GM18519 (cell line): ENCODE results near the gene PJA2.
"Not testable (repeated sequence)": the region's sequence is repeated elsewhere in the genome, so short reads cannot be mapped to it uniquely, and the experiment has no call there.

Experiments used
- ATAC-seq: cut with Tn5 transposase; IDR thresholded peaks from one replicate; pipeline ENCODE4 v1.9.1; 2021; ENCODE audit warnings: mild to moderate bottlenecking, moderate library complexity; ENCODE audit not compliant: unreplicated experiment, low FRiP score

PJA2 gene

DNA sequence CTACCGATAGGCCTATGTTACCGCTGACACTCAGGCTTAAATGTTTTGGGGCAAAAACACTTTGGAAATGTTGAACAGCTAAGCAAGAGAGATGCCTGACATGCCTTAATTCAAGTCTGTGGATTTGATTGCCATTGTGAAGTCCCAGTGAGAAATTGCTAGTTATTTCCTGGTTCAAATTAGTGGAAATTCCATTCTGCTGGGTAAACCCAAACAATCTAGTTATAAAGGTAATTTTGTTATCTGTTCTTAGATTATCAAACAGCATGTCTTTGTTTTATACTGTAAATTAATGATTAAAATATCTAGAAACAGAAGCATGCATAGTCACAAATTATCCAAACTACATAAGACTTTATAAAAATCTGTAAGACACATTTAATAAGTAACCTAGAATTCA is 96.6 kb downstream of the PJA2 start:
- ATAC-seq = no peak

DNA sequence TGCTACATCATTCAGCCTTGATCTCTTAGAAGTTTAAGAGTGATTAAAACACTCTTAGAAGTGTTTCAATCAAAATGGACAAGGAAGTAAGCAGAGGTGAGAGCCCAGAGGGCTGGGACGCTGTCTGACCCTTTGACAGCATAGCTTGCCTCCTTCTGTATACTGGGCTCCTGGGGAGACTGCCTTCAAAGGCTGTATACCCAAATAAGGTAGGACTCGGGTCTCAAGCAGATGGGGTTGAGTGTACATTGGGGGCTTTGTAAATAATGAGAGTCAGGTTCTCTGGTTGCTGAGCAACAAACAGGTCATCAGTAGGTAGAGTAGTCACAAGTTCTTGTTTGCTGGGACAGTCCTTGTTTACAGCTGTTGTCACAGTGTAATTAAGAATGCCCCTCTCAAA is 97.1 kb downstream of the PJA2 start:
- ATAC-seq = no peak

DNA sequence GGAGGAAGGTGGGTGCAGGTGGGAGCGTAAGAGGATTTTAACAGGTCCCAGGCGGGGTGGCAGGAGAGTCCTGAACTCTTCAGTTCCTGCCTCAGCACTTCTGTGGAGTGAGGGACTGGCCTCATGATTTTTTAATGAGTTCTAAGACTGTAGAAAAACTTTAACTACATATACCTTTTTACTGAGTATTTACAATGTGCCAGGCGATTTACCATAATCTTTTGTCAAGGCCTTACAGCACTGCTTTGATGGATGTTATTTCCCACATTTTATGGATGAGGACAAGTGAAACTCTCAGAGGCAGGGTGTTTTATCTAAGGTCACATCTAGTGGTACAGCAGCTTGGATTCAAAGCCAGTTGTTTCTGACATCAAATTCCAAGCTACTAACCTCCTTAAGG is 99.5 kb downstream of the PJA2 start:
- no peak for ATAC-seq

DNA sequence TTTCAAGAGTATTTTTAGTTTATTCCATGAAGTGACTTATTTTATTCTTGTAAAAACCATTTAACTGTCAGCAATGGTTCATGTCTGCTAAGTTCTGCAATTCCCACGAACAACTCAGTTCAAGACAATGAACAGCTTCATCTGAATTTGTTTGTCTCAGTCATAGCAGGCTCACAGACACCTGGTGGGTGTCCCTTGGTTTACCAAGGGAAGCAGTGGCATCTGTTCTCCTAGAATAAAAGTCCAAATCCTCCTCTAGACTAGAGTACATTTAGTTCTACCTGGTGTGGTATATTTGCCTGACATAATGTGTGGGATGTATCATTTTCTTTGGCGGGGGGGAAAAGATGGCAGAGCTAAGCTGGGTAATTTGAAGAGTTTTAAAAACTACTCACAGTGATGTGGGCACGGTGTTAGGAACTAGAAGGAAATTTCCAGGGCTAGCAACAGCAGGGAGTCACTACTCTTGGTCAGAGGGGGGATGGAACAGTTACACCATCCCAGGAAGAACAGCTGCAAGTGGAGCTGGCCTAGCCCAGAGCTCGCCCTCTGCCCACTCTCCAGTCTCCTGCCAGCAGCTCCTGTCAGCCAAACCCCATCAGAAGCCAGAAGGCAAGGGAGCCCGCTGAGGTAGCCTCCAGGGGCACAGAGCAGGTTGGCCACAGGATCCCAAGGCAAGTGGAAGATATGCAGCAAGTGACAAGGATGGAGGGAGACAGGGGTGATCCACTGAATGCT is 100.3 kb downstream of the PJA2 start:
- no peak for ATAC-seq

DNA sequence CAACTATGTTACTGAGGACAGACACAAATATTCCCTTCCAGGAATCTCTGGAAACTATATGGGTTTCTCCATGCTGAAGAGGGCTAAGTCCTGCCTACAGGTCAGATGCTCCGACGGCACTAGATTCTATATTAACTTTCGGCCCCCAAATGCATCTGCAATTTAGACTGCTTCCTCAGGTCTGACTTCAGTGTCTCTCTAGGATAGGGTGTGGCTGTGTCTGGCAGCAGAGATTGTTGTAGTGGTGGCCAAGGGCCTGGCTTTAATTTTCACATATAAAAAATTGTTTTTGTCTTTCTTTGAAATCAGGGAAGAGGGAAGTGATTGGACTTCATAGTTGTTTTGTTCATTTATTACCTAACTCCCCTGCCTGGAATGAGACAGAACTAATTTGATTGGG is 101.8 kb downstream of the PJA2 start:
- no peak for ATAC-seq

DNA sequence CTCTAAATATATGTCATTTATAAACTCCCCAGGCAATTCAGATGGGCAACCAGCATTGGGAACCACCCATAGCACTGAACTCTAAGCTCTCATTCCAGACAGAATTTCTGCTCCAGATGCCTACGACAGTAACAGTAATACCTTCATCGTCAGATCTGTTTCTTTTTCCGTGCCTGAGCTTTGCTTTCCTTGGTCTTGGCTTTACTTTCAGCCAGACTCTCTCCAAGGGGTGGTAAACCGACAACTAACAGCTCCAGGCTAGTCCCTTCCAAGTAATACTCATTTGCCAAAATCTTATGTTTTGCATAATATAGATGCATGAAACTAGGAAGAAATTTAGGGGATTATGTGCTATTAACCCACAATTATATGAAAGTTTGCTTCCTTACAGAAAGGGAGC is 102.3 kb downstream of the PJA2 start:
- ATAC-seq = no peak

DNA sequence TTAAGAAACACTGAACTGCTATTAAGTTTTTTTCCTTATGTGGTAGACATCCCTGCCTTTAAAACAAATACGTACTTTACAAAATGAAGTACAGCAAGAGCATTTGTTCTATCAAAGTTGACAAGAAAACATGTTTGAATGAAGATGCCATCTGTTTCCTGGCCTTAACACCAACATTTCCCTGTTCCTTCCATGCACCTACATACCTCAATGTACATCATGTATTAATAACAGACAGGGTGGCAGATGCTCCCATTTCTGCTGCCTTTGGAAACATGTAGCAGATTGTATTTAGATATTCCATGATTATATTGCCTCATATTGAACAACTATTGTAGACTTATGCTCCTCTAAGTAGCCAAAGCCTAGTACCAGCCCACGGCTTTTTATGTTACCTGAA is 104.4 kb downstream of the PJA2 start:
- ATAC-seq = no peak

DNA sequence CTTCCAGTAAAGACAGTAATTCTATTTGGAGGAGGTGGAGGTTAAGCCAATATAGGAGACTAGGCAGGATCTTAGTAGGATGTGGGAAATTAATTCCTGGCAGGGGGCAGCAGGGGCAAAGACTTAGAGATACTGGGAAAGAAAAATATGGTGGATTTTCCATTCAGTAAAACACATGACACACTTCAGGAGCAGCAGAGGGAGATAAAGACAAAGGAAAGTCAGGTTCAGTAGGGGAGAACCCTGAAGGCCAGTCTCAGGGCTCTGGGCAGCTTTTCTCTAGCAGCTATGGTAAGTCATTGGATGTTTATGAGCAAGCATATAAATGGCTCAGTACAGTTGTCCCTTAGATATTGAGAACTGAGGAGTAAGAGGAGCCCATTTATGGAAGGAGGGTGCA is 105.5 kb downstream of the PJA2 start:
- ATAC-seq = no peak

DNA sequence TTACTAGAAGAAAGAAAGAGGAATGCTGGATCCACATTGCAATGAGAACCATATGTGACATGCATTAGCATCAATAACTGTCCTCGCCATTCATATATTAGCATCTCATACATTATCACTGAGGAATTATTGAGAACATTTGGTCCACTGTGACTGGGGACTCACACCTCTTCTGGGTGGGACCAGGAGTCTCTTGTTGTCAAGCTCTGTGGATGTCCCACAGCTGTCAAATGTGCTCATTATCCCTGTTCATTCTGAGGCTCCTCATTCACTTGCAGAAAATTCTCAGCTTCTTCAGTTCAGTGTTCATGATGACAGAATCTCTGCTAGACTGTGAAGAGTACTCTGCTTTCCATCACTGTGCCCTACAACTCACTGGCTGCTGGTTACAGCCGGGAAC is 109.4 kb downstream of the PJA2 start:
- no peak for ATAC-seq

DNA sequence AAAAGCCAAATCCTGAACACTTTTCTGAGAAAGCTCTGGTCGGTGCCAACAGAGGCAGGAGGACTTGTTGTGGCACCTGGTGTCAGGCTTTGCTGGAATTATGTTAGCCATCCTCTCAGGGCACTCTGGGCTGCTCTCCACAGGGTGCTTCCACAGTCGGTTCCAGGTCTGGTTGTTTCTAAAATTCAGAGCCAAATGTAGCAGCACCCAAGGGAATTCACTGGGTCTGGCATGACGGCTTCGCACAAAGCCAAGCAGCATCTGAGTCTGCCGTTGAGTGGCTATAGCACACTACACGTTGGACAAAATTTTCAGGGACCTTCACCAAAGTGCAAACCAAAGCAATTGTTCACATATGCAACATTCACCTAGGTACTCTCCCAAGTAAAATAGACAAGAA is 110.2 kb downstream of the PJA2 start:
- no peak for ATAC-seq

DNA sequence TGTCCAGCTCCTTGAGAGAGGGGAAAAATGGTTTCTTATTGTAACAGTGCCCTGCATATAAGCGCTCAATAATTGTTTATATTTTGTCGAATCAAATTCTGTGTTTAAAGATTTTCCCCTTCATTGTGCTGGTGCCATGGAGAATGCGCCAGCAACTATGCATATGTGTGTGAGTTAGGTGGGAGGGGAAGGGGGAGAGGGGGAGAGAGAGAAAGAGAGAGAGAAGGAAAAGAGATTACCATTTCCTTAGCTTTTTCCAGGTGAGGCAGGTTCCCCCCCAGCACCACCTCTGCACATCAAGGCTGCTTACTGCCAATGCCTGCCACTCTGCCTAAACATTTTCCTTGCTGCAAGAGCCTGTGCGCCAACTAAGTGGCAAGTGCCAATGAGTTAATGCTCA is 111.0 kb downstream of the PJA2 start:
- no peak for ATAC-seq

DNA sequence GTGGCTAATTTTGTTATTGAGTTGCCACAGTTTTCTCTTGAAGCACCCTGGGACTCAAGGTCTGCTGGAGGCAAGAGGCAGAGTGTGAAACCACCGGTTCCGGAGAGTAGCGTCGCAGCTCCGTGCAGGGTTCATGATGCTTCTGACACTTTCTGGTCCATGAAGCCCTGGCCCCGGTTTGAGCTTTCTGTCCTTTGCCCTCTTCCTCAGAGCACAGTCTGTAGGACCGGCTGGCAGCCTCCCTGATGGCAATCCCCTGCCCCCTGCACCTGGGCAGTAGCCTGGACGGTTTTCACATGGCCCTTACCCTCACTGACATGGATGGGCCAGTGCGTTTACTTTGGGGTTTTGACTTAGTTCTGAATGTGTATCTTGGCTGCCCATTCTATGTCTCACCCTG is 111.9 kb downstream of the PJA2 start:
- ATAC-seq = no peak

DNA sequence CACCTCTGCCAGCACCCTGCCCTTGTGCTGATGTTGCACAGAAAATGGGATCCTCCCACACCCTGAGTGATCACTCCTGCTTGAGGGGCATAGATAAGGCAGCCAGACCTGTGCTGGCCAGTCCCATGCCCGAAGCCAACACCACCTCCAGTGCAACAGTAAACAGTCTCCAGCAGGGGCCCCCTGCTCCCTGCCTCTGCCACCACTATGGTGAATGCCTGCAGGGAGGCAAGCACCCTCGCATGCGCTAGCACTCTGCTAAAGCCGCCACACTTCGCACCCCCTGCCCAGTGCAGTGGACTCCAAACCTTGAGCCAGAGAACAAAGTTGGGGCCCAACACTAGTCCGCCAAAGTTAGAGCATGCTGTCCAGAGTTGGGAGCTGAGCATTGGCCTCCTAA is 118.7 kb downstream of the PJA2 start:
- ATAC-seq = no peak

DNA sequence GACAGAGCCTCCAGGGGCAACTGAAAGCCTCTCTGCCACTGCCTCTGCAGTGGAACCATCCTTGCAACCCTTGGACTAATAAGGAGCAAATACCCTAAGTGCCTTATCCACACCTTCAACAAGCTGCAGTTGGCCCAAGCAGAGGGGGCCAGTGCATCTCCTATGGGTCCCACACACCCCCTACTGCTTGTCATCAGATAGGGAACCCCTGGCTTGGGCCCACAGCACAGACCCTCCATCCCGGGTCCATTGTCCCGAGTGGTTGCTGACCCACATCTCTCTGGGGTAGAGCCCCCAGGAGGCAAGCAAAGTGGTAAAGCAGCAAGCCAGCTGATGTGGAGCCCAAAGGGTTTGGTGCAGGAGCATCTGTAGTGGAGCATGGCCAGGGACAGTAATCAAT is 119.5 kb downstream of the PJA2 start:
- no peak for ATAC-seq

DNA sequence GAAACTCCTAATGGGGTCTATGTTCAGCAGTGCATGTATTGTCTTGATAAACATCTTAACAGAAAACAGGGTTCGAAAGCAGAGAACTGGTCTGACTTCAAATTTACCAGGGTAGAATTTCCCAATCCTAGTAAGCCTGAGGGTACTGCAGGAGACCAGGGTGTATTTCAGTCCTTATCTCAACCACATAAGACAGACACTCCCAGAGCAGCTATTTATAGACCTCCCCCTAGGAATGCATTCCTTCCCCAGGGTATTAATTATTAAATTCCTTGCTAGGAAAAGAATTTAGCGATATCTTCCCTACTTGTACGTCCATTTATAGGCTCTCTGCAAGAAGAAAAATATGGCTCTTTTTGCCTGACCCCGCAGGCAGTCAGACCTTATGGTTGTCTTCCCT is 123.1 kb downstream of the PJA2 start:
- ATAC-seq = not testable (repeated sequence)
